Measurements from ENCODE around the gene FITM1.

- TF ChIP-seq CTCF (IDR thresholded peaks at IDR 0.05; ENCODE audit: insufficient read depth, low read length) (no peak), REST (IDR thresholded peaks at IDR 0.05; ENCODE audit: insufficient replicate concordance, low read depth) (no peak), POLR2AphosphoS5 (IDR thresholded peaks at IDR 0.05; ENCODE audit: low read depth) (no peak)
Observed at GRCh38 chr14:24165785-24166184, 35.3 kb downstream of the FITM1 start.
